ENCODE results near the gene ITPA. TPM values are rescaled to one million over a fixed set of nuclear protein-coding genes. Genes with fewer than 3 reads are reported as not detected.

The ITPA gene
- total RNA-seq, 1 experiment from 2014 or later: 69.2 TPM

DNA sequence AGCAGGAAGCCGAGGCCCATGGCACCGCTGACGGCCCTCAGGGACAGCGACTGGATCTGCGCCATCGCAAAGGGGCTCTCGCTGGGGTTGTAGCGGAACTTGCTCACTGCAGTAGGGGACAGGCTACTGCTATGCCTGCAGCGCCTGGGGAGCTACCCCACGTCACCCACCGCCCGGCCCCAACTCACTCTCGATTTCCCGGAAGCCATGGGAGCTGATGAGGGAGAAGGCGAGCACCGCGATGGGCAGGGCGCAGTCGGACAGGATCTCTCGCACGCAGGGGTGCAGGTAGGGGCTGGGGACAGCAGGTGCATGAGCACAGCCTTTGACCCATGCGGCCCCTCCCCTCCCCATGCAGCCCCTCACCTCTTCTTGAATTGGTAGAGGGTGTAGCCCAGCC, 19.9 kb downstream of the ITPA start:
- Histone ChIP-seq H3F3A (ENCODE audit: insufficient read depth, low read depth) (peaks cover 7% of the 10 kb centered on the region; the same call in 1 of the 2 replicates), H3K9me3 (ENCODE audit: insufficient read depth, low read depth) (no peaks in the 10 kb centered on the region), H2AFZ (no peak overlapping the region), H3K4me1 (replicated peaks; ENCODE audit: insufficient read depth) (no peaks in the 10 kb centered on the region), H3K27me3 (ENCODE audit: insufficient read depth, low read depth) (no peaks in the 10 kb centered on the region), H3K27ac (no peak overlapping the region), H4K20me1 (ENCODE audit: insufficient read depth) (no peaks in the 10 kb centered on the region), H3K4me2 (no peak overlapping the region), H3K9me2 (ENCODE audit: insufficient read depth) (no peaks in the 10 kb centered on the region), H3K79me2 (ENCODE audit: low read depth) (no peaks in the 10 kb centered on the region), H3K4me3 (no peak overlapping the region), H3K36me3 (ENCODE audit: low read depth) (no peaks in the 10 kb centered on the region)
- no TSS peak for BruUV-seq (replicated peaks)
- ChIA-PET CTCF (no interaction called here), POLR2A (ENCODE audit: unreplicated experiment) (no interaction called here)
- intact Hi-C loops (cut with micrococcal nuclease; ENCODE audit: unreplicated experiment): loop anchor here (10.0 kb wide), 1 partner anchor 246 kb away; the partner anchor contains the start of gene ATRN
- TF ChIP-seq, protein P1, sequence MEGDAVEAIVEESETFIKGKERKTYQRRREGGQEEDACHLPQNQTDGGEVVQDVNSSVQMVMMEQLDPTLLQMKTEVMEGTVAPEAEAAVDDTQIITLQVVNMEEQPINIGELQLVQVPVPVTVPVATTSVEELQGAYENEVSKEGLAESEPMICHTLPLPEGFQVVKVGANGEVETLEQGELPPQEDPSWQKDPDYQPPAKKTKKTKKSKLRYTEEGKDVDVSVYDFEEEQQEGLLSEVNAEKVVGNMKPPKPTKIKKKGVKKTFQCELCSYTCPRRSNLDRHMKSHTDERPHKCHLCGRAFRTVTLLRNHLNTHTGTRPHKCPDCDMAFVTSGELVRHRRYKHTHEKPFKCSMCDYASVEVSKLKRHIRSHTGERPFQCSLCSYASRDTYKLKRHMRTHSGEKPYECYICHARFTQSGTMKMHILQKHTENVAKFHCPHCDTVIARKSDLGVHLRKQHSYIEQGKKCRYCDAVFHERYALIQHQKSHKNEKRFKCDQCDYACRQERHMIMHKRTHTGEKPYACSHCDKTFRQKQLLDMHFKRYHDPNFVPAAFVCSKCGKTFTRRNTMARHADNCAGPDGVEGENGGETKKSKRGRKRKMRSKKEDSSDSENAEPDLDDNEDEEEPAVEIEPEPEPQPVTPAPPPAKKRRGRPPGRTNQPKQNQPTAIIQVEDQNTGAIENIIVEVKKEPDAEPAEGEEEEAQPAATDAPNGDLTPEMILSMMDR (conservative IDR thresholded peaks at IDR 0.05): no peak
- no peak for DNase-seq

GRCh38 chr20:3229798-3230197, 20.5 kb downstream of the ITPA start:
- POLR2A ChIA-PET (ENCODE audit: unreplicated experiment): no interaction called here
- BruUV-seq (replicated peaks): no TSS peak
- H3K36me3 ChIP-seq (ENCODE audit: low read depth): no peaks in the 10 kb centered on the region
- H3K4me3 ChIP-seq: no peak overlapping the region
- TF ChIP-seq, protein P1 (conservative IDR thresholded peaks at IDR 0.05): no peak
- TF ChIP-seq EZH2 (IDR thresholded peaks at IDR 0.05; ENCODE audit: low read depth): no peak
- no peaks in the 10 kb centered on the region for H3K27me3 ChIP-seq (ENCODE audit: insufficient read depth, low read depth)
- no peak overlapping the region for H2AFZ ChIP-seq
- intact Hi-C loops (cut with micrococcal nuclease; ENCODE audit: unreplicated experiment): loop anchor here (10.0 kb wide), 1 partner anchor 245 kb away; the partner anchor contains the start of gene ATRN
- no peaks in the 10 kb centered on the region for H3K79me2 ChIP-seq (ENCODE audit: low read depth)
- CTCF ChIA-PET: no interaction called here
- H4K20me1 ChIP-seq (ENCODE audit: insufficient read depth): no peaks in the 10 kb centered on the region
- H3K27ac ChIP-seq: no peak overlapping the region
- H3F3A ChIP-seq (ENCODE audit: insufficient read depth, low read depth): peaks cover 7% of the 10 kb centered on the region; the same call in 1 of the 2 replicates
- H3K4me1 ChIP-seq (replicated peaks; ENCODE audit: insufficient read depth): peaks cover 1% of the 10 kb centered on the region; the same call in 1 of the 2 replicates
- no peak for DNase-seq
- H3K9me3 ChIP-seq (ENCODE audit: insufficient read depth, low read depth): no peaks in the 10 kb centered on the region
- H3K4me2 ChIP-seq: no peak overlapping the region
- H3K9me2 ChIP-seq (ENCODE audit: insufficient read depth): no peaks in the 10 kb centered on the region

- H4K20me1 ChIP-seq (ENCODE audit: insufficient read depth): no peaks in the 10 kb centered on the region
- ChIA-PET CTCF (no interaction called here), POLR2A (ENCODE audit: unreplicated experiment) (interaction anchor here (0.6 kb wide), 1 partner anchor 11 kb away, joined by 3 read pairs; no protein-coding TSS in a partner anchor)
- TF ChIP-seq, protein P1 (conservative IDR thresholded peaks at IDR 0.05): no peak
- TF ChIP-seq EZH2 (IDR thresholded peaks at IDR 0.05; ENCODE audit: low read depth): no peak
- DNase-seq: no peak
- BruUV-seq (replicated peaks): no TSS peak
- no peak overlapping the region for H3K27ac ChIP-seq
- no peak overlapping the region for H3K4me2 ChIP-seq
- peaks cover 9% of the 10 kb centered on the region; the same call in 1 of the 2 replicates for H3F3A ChIP-seq (ENCODE audit: insufficient read depth, low read depth)
- H3K27me3 ChIP-seq (ENCODE audit: insufficient read depth, low read depth): no peaks in the 10 kb centered on the region
- no peaks in the 10 kb centered on the region for H3K79me2 ChIP-seq (ENCODE audit: low read depth)
- H3K9me2 ChIP-seq (ENCODE audit: insufficient read depth): no peaks in the 10 kb centered on the region
- H3K4me1 ChIP-seq (replicated peaks; ENCODE audit: insufficient read depth): peaks cover 15% of the 10 kb centered on the region
- H3K4me3 ChIP-seq: no peak overlapping the region
- no peak overlapping the region for H2AFZ ChIP-seq
- H3K9me3 ChIP-seq (ENCODE audit: insufficient read depth, low read depth): no peaks in the 10 kb centered on the region
- intact Hi-C loops (cut with micrococcal nuclease; ENCODE audit: unreplicated experiment): no loop called here
- H3K36me3 ChIP-seq (ENCODE audit: low read depth): no peaks in the 10 kb centered on the region
Observed at GRCh38 chr20:3231116-3231515, 21.8 kb downstream of the ITPA start.

Data from PC-9 (cell line).